HFFc6 (cell line): ENCODE measurements around the gene VENTX. TPM values are rescaled to one million over a fixed set of nuclear protein-coding genes. Genes with fewer than 3 reads are reported as not detected.
"Not testable (repeated sequence)": the region's sequence is repeated elsewhere in the genome, so short reads cannot be mapped to it uniquely, and the experiment has no call there.

ENCODE experiments used
- DNase-seq: peaks from one replicate; pipeline ENCODE4 v3.0.0-alpha.2; 2018
- H3K27ac Mint-ChIP-seq: 2 replicates; pipeline ENCODE4 v1.8.0; 2020; ENCODE audit warnings: mild to moderate bottlenecking, mixed read lengths
- H3K27me3 Mint-ChIP-seq: 2 replicates; pipeline ENCODE4 v1.8.0; 2021; ENCODE audit warnings: mild to moderate bottlenecking, moderate library complexity, mixed read lengths; ENCODE audit not compliant: insufficient read depth
- H3K36me3 Mint-ChIP-seq: 2 replicates; pipeline ENCODE4 v1.8.0; 2021; ENCODE audit warnings: low read depth, mixed read lengths
- H3K4me1 Mint-ChIP-seq: 2 replicates; pipeline ENCODE4 v1.8.0; 2020; ENCODE audit warnings: low read depth, mixed read lengths
- H3K4me3 Mint-ChIP-seq: 2 replicates; pipeline ENCODE4 v1.8.0; 2020; ENCODE audit warnings: mild to moderate bottlenecking, moderate library complexity, mixed read lengths
- H3K9me3 Mint-ChIP-seq: 2 replicates; pipeline ENCODE4 v1.8.0; 2020; ENCODE audit warnings: mild to moderate bottlenecking, mixed read lengths
- total RNA-seq, 6 experiments: library from RNA; stranded (reverse); fragmentation: NEBNext Ultra II Directional; extraction: Animal tissue kit (Norgen Biotek cat#: 25700); gene quantifications; 2 replicates in 1 of 6; 3 replicates in 5 of 6; pipeline ENCODE4 v1.2.3, GENCODE V29; 2021
- TF ChIP-seq, protein P1 (sequence below): fragments of 200-600 bp; sonication (generic); IDR thresholded peaks from 2 replicates; pipeline ENCODE4 v1.5.0; 2021; ENCODE audit warnings: antibody characterized with exemption, mild to moderate bottlenecking

The VENTX gene
- total RNA-seq, 6 experiments from 2014 or later: not detected

DNA sequence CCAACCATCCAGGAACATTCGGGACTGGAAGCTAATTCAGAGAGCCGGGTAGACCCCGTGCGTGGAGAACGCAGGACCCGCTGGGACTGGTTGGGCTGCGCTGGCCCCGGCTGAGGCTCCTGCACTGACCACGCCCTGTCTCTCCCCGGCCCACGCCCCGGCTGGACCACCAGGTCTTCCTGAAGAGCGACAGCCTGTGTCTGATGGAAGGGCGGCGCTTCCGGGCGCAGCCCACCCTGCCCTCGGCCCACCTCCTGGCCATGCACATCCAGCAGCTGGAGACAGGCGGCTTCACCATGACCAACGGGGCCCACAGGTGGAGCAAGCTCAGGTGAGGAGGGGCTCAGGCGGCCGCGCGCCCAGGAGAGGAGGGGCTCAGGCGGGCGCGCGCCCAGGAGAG lies 17.9 kb upstream of the VENTX start:
- Mint-ChIP-seq H3K27ac (no peak overlapping the region), H3K36me3 (no peaks in the 10 kb centered on the region), H3K9me3 (peaks cover 18% of the 10 kb centered on the region; the same call in 1 of the 2 replicates), H3K27me3 (peaks cover 2% of the 10 kb centered on the region), H3K4me1 (no peaks in the 10 kb centered on the region), H3K4me3 (no peak overlapping the region)
- DNase-seq: no peak
- TF ChIP-seq, protein P1, sequence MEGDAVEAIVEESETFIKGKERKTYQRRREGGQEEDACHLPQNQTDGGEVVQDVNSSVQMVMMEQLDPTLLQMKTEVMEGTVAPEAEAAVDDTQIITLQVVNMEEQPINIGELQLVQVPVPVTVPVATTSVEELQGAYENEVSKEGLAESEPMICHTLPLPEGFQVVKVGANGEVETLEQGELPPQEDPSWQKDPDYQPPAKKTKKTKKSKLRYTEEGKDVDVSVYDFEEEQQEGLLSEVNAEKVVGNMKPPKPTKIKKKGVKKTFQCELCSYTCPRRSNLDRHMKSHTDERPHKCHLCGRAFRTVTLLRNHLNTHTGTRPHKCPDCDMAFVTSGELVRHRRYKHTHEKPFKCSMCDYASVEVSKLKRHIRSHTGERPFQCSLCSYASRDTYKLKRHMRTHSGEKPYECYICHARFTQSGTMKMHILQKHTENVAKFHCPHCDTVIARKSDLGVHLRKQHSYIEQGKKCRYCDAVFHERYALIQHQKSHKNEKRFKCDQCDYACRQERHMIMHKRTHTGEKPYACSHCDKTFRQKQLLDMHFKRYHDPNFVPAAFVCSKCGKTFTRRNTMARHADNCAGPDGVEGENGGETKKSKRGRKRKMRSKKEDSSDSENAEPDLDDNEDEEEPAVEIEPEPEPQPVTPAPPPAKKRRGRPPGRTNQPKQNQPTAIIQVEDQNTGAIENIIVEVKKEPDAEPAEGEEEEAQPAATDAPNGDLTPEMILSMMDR: no peak

DNA sequence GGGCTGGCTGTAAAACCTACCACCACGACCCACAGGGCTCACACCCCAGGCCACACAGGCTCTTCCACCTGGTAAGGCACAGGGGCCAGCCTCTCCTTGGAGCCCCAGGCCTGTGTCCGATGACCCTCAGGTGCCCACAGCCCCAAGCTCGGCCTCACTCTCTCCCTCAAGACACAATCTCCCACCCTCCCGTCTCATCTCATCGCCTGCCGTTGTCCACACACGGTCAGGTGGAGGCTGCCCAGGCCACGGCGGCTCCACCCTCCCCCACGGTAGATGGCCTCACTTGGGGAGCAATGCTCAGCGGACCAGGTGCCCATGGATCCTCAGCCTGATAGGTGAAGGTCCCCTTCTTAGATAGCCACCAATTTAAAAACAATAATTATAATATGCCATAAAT lies 16.3 kb upstream of the VENTX start:
- H3K4me1 Mint-ChIP-seq: no peaks in the 10 kb centered on the region
- no peaks in the 10 kb centered on the region for H3K36me3 Mint-ChIP-seq
- no peak for DNase-seq
- H3K4me3 Mint-ChIP-seq: no peak overlapping the region
- peaks cover 12% of the 10 kb centered on the region; the same call in 1 of the 2 replicates for H3K9me3 Mint-ChIP-seq
- TF ChIP-seq, protein P1: no peak
- H3K27ac Mint-ChIP-seq: no peak overlapping the region
- H3K27me3 Mint-ChIP-seq: no peaks in the 10 kb centered on the region; the same call in none of the 2 replicates

DNA sequence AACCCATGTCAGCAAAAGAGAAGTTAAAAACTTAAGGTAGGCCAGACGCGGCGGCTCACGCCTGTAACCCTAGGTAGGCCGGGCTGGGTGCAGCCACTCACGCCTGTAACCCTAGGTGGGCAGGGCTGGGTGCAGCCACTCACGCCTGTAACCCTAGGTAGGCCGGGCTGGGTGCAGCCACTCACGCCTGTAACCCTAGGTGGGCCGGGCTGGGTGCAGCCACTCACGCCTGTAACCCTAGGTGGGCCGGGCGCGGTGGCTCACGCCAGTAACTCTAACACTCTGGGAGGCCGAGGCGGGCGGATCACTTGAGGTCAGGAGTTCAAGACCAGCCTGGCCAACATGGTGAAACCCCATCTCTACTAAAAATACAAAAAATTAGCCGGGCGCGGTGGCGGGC lies 15.9 kb upstream of the VENTX start:
- H3K4me1 Mint-ChIP-seq, H3K27me3 Mint-ChIP-seq, H3K4me3 Mint-ChIP-seq, H3K36me3 Mint-ChIP-seq, DNase-seq, H3K27ac Mint-ChIP-seq, H3K9me3 Mint-ChIP-seq: not testable (repeated sequence)

DNA sequence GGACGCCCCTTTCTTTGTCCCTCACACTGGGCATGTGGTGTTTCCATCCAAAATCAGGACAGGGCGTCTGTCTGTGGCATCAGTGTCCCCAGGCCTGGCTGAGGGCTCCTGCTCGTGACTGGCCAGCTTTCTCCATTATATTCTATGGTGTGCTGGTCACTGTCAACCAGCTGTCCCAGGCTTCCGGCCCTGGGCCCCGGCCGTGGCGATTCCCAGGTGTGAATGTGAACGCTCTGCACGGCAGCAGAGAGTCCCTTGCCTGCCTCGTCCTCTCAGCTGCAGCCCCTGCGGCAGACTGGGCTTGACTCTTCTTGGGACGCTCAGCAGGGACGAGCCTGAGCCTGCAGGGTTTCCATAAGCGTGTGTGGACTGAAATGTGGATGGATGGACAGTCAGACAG lies 13.6 kb upstream of the VENTX start:
- Mint-ChIP-seq H3K4me3 (no peak overlapping the region), H3K27ac (no peak overlapping the region), H3K27me3 (peaks cover 9% of the 10 kb centered on the region), H3K4me1 (no peaks in the 10 kb centered on the region), H3K36me3 (no peaks in the 10 kb centered on the region), H3K9me3 (peaks cover 4% of the 10 kb centered on the region; the same call in 1 of the 2 replicates)
- no peak for DNase-seq
- TF ChIP-seq, protein P1: no peak

DNA sequence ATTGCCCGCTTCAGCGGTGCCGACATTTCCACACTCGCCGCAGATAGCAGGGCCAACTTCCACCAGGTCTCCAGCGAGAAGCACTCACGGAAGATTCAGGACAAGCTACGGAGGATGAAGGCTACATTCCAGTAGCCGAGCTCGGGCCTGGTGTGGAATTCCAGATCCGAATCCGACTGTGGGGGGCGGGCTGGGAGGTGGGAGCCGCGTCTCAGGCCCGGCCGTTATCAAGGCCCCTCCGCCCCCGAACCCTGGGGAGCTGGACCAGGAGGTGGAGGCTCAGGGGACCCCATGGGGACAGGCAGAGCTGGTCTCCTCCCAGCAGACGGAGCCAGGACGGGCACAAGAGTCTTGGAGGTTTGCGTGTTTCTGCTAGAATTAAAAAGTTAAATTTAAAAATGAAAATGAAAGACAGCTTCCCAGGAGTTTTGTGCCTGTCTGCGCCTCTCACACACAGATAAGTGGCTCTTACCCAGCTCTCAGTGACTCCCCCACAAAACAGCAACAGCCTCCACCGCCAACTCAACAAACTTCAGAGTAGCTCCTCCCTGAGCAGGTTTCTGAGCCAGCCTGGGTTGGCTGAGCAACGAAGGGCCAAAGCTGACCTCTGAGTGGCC lies 12.8 kb upstream of the VENTX start:
- TF ChIP-seq, protein P1: no peak
- Mint-ChIP-seq H3K9me3 (peaks cover 4% of the 10 kb centered on the region; the same call in 1 of the 2 replicates), H3K27me3 (peaks cover 15% of the 10 kb centered on the region), H3K36me3 (no peaks in the 10 kb centered on the region), H3K4me1 (no peaks in the 10 kb centered on the region), H3K4me3 (no peak overlapping the region), H3K27ac (no peak overlapping the region)
- no peak for DNase-seq

DNA sequence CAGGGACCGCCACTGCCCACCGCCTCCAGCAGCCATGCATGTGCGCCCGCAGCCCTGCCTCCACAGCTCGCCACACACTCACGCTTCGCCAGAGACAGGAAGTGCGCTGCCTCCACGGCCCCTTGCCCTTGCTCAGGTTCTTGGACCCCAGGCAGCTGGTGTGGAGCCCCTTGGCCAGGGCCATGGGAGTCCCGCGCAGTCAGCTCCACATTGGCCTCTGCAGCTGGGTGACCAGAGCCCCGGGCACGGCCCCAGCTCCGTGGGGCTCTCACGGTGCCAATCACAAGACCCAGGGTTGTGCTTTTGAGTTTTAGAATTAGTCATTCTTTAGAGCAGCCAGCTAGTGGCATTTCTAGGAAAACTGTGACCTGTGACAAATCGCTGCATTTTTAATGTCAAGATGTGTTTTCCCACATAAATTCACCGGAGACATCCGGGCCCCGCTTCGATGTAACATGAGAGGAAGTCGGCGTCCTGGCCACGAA lies 11.9 kb upstream of the VENTX start:
- no peak overlapping the region for H3K4me3 Mint-ChIP-seq
- peaks cover 3% of the 10 kb centered on the region; the same call in 1 of the 2 replicates for H3K9me3 Mint-ChIP-seq
- no peak overlapping the region for H3K27ac Mint-ChIP-seq
- H3K4me1 Mint-ChIP-seq: no peaks in the 10 kb centered on the region
- peaks cover 15% of the 10 kb centered on the region for H3K27me3 Mint-ChIP-seq
- TF ChIP-seq, protein P1: no peak
- no peak for DNase-seq
- no peaks in the 10 kb centered on the region for H3K36me3 Mint-ChIP-seq
